Measurements from ENCODE around the gene FAM180A.
"Not testable (repeated sequence)": the region's sequence is repeated elsewhere in the genome, so short reads cannot be mapped to it uniquely, and the experiment has no call there.

FAM180A gene

GRCh38 chr7:135748770-135749169 is at the start of gene FAM180A:
TSS of gene FAM180A (minus strand) at chr7:135748813. CDS start at chr7:135748580, 233 bp downstream.
- no peak within 1 kb of the TSS for H3K4me3 ChIP-seq (ENCODE audit: low read depth, low read length)

GRCh38 chr7:135798095-135798494 is 49.5 kb upstream of the FAM180A start:
- H3K4me3 ChIP-seq (ENCODE audit: low read depth, low read length), result no peak overlapping the region

GRCh38 chr7:135795846-135796570 is 47.4 kb upstream of the FAM180A start:
- no peak overlapping the region for H3K4me3 ChIP-seq (ENCODE audit: low read depth, low read length)

- H3K4me3 ChIP-seq (ENCODE audit: low read depth, low read length), result no peak overlapping the region
These were observed 45.2 kb upstream of the FAM180A start for GRCh38 chr7:135793841-135794240.

GRCh38 chr7:135792866-135793265 is 44.3 kb upstream of the FAM180A start:
- no peak overlapping the region for H3K4me3 ChIP-seq (ENCODE audit: low read depth, low read length)

GRCh38 chr7:135792363-135792668 is 43.7 kb upstream of the FAM180A start:
- no peak overlapping the region for H3K4me3 ChIP-seq (ENCODE audit: low read depth, low read length)

GRCh38 chr7:135791543-135792362 is 43.1 kb upstream of the FAM180A start:
- no peak overlapping the region for H3K4me3 ChIP-seq (ENCODE audit: low read depth, low read length)

GRCh38 chr7:135790371-135790977 is 41.9 kb upstream of the FAM180A start:
- no peak overlapping the region for H3K4me3 ChIP-seq (ENCODE audit: low read depth, low read length)

GRCh38 chr7:135789956-135790355 is 41.3 kb upstream of the FAM180A start:
- no peak overlapping the region for H3K4me3 ChIP-seq (ENCODE audit: low read depth, low read length)

- no peak overlapping the region for H3K4me3 ChIP-seq (ENCODE audit: low read depth, low read length)
These were observed 40.8 kb upstream of the FAM180A start for GRCh38 chr7:135789431-135789830.

GRCh38 chr7:135786911-135787310 is 38.3 kb upstream of the FAM180A start:
- no peak overlapping the region for H3K4me3 ChIP-seq (ENCODE audit: low read depth, low read length)

GRCh38 chr7:135785065-135785464 is 36.5 kb upstream of the FAM180A start:
- H3K4me3 ChIP-seq (ENCODE audit: low read depth, low read length), result no peak overlapping the region

- no peak overlapping the region for H3K4me3 ChIP-seq (ENCODE audit: low read depth, low read length)
These were observed 35.4 kb upstream of the FAM180A start for GRCh38 chr7:135784013-135784412.

GRCh38 chr7:135782801-135783200 is 34.2 kb upstream of the FAM180A start:
- no peak overlapping the region for H3K4me3 ChIP-seq (ENCODE audit: low read depth, low read length)

- H3K4me3 ChIP-seq (ENCODE audit: low read depth, low read length), result no peak overlapping the region
These were observed 33.8 kb upstream of the FAM180A start for GRCh38 chr7:135782377-135782776.

- no peak overlapping the region for H3K4me3 ChIP-seq (ENCODE audit: low read depth, low read length)
These were observed 29.2 kb upstream of the FAM180A start for GRCh38 chr7:135777626-135778398.

- H3K4me3 ChIP-seq (ENCODE audit: low read depth, low read length), result not testable (repeated sequence)
These were observed 27.3 kb upstream of the FAM180A start for GRCh38 chr7:135775915-135776314.

GRCh38 chr7:135775230-135775629 is 26.6 kb upstream of the FAM180A start:
- no peak overlapping the region for H3K4me3 ChIP-seq (ENCODE audit: low read depth, low read length)

- no peak overlapping the region for H3K4me3 ChIP-seq (ENCODE audit: low read depth, low read length)
These were observed 25.7 kb upstream of the FAM180A start for GRCh38 chr7:135774284-135774683.

- no peak overlapping the region for H3K4me3 ChIP-seq (ENCODE audit: low read depth, low read length)
These were observed 24.9 kb upstream of the FAM180A start for GRCh38 chr7:135773464-135773863.

- H3K4me3 ChIP-seq (ENCODE audit: low read depth, low read length), result no peak overlapping the region
These were observed 24.1 kb upstream of the FAM180A start for GRCh38 chr7:135772639-135773222.
